MM.1S (cell line): ENCODE measurements around the gene TBX4.

Source experiments
- DNase-seq: peaks from one replicate; pipeline ENCODE4 v3.0.0-alpha.2; 2015
- H2AFZ ChIP-seq: fragments of 300-600 bp; sonication (generic); 2 replicates; pipeline ENCODE4 v1.6.0; 2016; ENCODE audit warnings: antibody characterized with exemption, low read length
- H3F3A ChIP-seq: fragments of 300-600 bp; sonication (generic); 2 replicates; pipeline ENCODE4 v1.6.1; 2016; ENCODE audit warnings: mild to moderate bottlenecking, antibody characterized with exemption, low read length, moderate library complexity, mixed read lengths; ENCODE audit not compliant: insufficient read depth
- H3K27ac ChIP-seq: fragments of 300-600 bp; sonication (generic); 2 replicates; pipeline ENCODE4 v1.5.1; 2016; ENCODE audit warnings: mild to moderate bottlenecking, low read length
- H3K27me3 ChIP-seq: fragments of 300-600 bp; sonication (generic); replicated peaks from 2 replicates; pipeline ENCODE4 v1.6.0; 2016; ENCODE audit warnings: low read length; ENCODE audit not compliant: insufficient read depth
- H3K36me3 ChIP-seq: fragments of 300-600 bp; sonication (generic); replicated peaks from 2 replicates; pipeline ENCODE4 v1.6.1; 2016; ENCODE audit warnings: mild to moderate bottlenecking, low read length, mixed read lengths; ENCODE audit not compliant: insufficient read depth
- H3K4me1 ChIP-seq: fragments of 300-600 bp; sonication (generic); 2 replicates; pipeline ENCODE4 v1.6.1; 2016; ENCODE audit warnings: low read length, mixed read lengths
- H3K4me2 ChIP-seq: fragments of 300-600 bp; sonication (generic); 2 replicates; pipeline ENCODE4 v1.6.0; 2016; ENCODE audit warnings: low read depth, low read length
- H3K4me3 ChIP-seq: fragments of 300-600 bp; sonication (generic); 2 replicates; pipeline ENCODE4 v1.5.1; 2016; ENCODE audit warnings: low read length, mixed read lengths
- H3K79me2 ChIP-seq: fragments of 300-600 bp; sonication (generic); 2 replicates; pipeline ENCODE4 v1.6.1; 2016; ENCODE audit warnings: mixed run types, low read length, mixed read lengths
- H3K9ac ChIP-seq: fragments of 300-600 bp; sonication (generic); 2 replicates; pipeline ENCODE4 v1.6.1; 2016; ENCODE audit warnings: low read length, mixed read lengths
- H3K9me2 ChIP-seq: fragments of 300-600 bp; sonication (generic); replicated peaks from 2 replicates; pipeline ENCODE4 v1.6.1; 2016; ENCODE audit warnings: mild to moderate bottlenecking, low read length, mixed read lengths; ENCODE audit not compliant: insufficient read depth
- H3K9me3 ChIP-seq: fragments of 300-600 bp; sonication (generic); replicated peaks from 2 replicates; pipeline ENCODE4 v1.6.1; 2016; ENCODE audit warnings: mild to moderate bottlenecking, low read length, mixed read lengths; ENCODE audit not compliant: insufficient read depth
- H4K20me1 ChIP-seq: fragments of 300-600 bp; sonication (generic); 2 replicates; pipeline ENCODE4 v1.6.1; 2016; ENCODE audit warnings: mild to moderate bottlenecking, low read length, moderate library complexity, mixed read lengths; ENCODE audit not compliant: insufficient read depth
- CTCF ChIP-seq: fragments of 300-600 bp; sonication (generic); IDR thresholded peaks from 2 replicates; pipeline ENCODE4 v1.5.1; 2016; ENCODE audit warnings: antibody characterized with exemption, low read length, mixed read lengths
- EZH2 ChIP-seq: fragments of 300-600 bp; sonication (generic); optimal IDR thresholded peaks from 2 replicates; pipeline ENCODE3; 2017; ENCODE audit warnings: low read depth, mild to moderate bottlenecking, antibody characterized with exemption, low read length, mixed read lengths
- EZH2phosphoT487 ChIP-seq: fragments of 300-600 bp; sonication (generic); IDR thresholded peaks from 2 replicates; pipeline ENCODE4 v1.6.1; 2018; ENCODE audit warnings: antibody characterized with exemption, low read length

Gene TBX4

GRCh38 chr17:61500287-61500686 is 48.1 kb downstream of the TBX4 start:
- TF ChIP-seq CTCF (no peak), EZH2phosphoT487 (no peak)
- H2AFZ ChIP-seq = no peak overlapping the region
- DNase-seq = no peak
- H3K27ac ChIP-seq = no peak overlapping the region
- no peaks in the 10 kb centered on the region for H4K20me1 ChIP-seq
- H3K27me3 ChIP-seq = no peaks in the 10 kb centered on the region
- no peaks in the 10 kb centered on the region for H3K9me2 ChIP-seq
- H3K79me2 ChIP-seq = no peaks in the 10 kb centered on the region
- no peaks in the 10 kb centered on the region for H3K4me1 ChIP-seq
- no peak overlapping the region for H3K4me2 ChIP-seq
- H3K36me3 ChIP-seq = no peaks in the 10 kb centered on the region
- H3K4me3 ChIP-seq = no peak overlapping the region
- no peaks in the 10 kb centered on the region for H3F3A ChIP-seq
- no peak overlapping the region for H3K9ac ChIP-seq
- H3K9me3 ChIP-seq = no peaks in the 10 kb centered on the region

- TF ChIP-seq CTCF (no peak), EZH2 (no peak), EZH2phosphoT487 (no peak)
- Histone ChIP-seq H3F3A (no peaks in the 10 kb centered on the region), H3K4me2 (no peak overlapping the region), H2AFZ (no peak overlapping the region), H3K36me3 (no peaks in the 10 kb centered on the region), H4K20me1 (no peaks in the 10 kb centered on the region), H3K27ac (no peak overlapping the region), H3K79me2 (no peaks in the 10 kb centered on the region), H3K27me3 (no peaks in the 10 kb centered on the region), H3K9me2 (no peaks in the 10 kb centered on the region), H3K9ac (no peak overlapping the region), H3K4me1 (no peaks in the 10 kb centered on the region), H3K4me3 (no peak overlapping the region), H3K9me3 (no peaks in the 10 kb centered on the region)
- DNase-seq = no peak
Measured at GRCh38 chr17:61502292-61502691, 50.1 kb downstream of the TBX4 start.

- no peak for DNase-seq
- TF ChIP-seq EZH2 = no peak
- H3K36me3 ChIP-seq = no peaks in the 10 kb centered on the region
- H3K4me2 ChIP-seq = no peak overlapping the region
- H3K9me3 ChIP-seq = no peaks in the 10 kb centered on the region
- no peak overlapping the region for H3K9ac ChIP-seq
- H3K9me2 ChIP-seq = no peaks in the 10 kb centered on the region
- H3K79me2 ChIP-seq = no peaks in the 10 kb centered on the region
- H2AFZ ChIP-seq = no peak overlapping the region
- H3K4me3 ChIP-seq = no peak overlapping the region
- no peaks in the 10 kb centered on the region for H3K27me3 ChIP-seq
- H3F3A ChIP-seq = no peaks in the 10 kb centered on the region
- H4K20me1 ChIP-seq = no peaks in the 10 kb centered on the region
- no peak overlapping the region for H3K27ac ChIP-seq
- no peaks in the 10 kb centered on the region for H3K4me1 ChIP-seq
Measured at GRCh38 chr17:61503961-61504360, 51.7 kb downstream of the TBX4 start.

GRCh38 chr17:61504697-61505096 is 52.5 kb downstream of the TBX4 start:
- no peak overlapping the region for H3K4me3 ChIP-seq
- H3F3A ChIP-seq = no peaks in the 10 kb centered on the region
- no peak overlapping the region for H2AFZ ChIP-seq
- H3K27ac ChIP-seq = no peak overlapping the region
- H3K9me2 ChIP-seq = no peaks in the 10 kb centered on the region
- no peak overlapping the region for H3K9ac ChIP-seq
- H3K79me2 ChIP-seq = no peaks in the 10 kb centered on the region
- no peaks in the 10 kb centered on the region for H3K36me3 ChIP-seq
- DNase-seq = no peak
- H3K4me1 ChIP-seq = no peaks in the 10 kb centered on the region
- TF ChIP-seq EZH2phosphoT487 (no peak), CTCF (no peak), EZH2 (no peak)
- H3K4me2 ChIP-seq = no peak overlapping the region
- no peaks in the 10 kb centered on the region for H3K9me3 ChIP-seq
- H4K20me1 ChIP-seq = no peaks in the 10 kb centered on the region
- H3K27me3 ChIP-seq = no peaks in the 10 kb centered on the region
